Panc1 (cell line): ENCODE data around the gene UCP3.

ENCODE experiments used
- TCF7L2 ChIP-seq: IDR thresholded peaks from 2 replicates; pipeline ENCODE4 v1.6.1; 2011; ENCODE audit warnings: mild to moderate bottlenecking, low read depth, low read length, inconsistent platforms
- TF ChIP-seq, protein P1 (sequence below): fragments of 450-650 bp; IDR thresholded peaks from 2 replicates; pipeline ENCODE4 v1.5.1; 2017; ENCODE audit warnings: mild to moderate bottlenecking
- TF ChIP-seq, protein P2 (sequence below), 2 experiments: IDR thresholded peaks; 2 replicates each; pipeline ENCODE4 v1.6.1; 2011 to 2012; ENCODE audit warnings: low read depth in 2 of 2, control low read depth in 1 of 2, low read length in 1 of 2, mild to moderate bottlenecking in 1 of 2, moderate library complexity in 1 of 2; ENCODE audit not compliant: insufficient read depth in 1 of 2

DNA sequence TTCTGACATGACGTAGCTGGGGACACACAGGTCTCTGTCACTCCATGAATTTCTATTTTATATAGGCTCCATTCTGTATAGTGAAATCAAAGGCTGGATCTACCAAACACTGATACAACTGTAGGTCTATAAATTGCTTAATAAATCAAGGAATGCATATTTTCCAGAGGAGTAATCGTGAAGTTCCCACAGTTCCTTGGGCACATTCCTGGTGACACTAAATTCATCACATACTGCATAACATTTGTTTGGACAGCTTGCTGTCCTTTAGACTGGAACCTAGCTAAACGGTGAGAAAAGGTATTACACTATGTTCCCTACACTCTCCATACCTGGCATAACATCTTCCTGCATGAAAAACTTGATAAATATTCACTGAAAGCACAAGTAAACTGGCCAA lies 41.6 kb upstream of the UCP3 start:
- TF ChIP-seq, protein P1, sequence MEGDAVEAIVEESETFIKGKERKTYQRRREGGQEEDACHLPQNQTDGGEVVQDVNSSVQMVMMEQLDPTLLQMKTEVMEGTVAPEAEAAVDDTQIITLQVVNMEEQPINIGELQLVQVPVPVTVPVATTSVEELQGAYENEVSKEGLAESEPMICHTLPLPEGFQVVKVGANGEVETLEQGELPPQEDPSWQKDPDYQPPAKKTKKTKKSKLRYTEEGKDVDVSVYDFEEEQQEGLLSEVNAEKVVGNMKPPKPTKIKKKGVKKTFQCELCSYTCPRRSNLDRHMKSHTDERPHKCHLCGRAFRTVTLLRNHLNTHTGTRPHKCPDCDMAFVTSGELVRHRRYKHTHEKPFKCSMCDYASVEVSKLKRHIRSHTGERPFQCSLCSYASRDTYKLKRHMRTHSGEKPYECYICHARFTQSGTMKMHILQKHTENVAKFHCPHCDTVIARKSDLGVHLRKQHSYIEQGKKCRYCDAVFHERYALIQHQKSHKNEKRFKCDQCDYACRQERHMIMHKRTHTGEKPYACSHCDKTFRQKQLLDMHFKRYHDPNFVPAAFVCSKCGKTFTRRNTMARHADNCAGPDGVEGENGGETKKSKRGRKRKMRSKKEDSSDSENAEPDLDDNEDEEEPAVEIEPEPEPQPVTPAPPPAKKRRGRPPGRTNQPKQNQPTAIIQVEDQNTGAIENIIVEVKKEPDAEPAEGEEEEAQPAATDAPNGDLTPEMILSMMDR: no peak
- TF ChIP-seq, protein P2, sequence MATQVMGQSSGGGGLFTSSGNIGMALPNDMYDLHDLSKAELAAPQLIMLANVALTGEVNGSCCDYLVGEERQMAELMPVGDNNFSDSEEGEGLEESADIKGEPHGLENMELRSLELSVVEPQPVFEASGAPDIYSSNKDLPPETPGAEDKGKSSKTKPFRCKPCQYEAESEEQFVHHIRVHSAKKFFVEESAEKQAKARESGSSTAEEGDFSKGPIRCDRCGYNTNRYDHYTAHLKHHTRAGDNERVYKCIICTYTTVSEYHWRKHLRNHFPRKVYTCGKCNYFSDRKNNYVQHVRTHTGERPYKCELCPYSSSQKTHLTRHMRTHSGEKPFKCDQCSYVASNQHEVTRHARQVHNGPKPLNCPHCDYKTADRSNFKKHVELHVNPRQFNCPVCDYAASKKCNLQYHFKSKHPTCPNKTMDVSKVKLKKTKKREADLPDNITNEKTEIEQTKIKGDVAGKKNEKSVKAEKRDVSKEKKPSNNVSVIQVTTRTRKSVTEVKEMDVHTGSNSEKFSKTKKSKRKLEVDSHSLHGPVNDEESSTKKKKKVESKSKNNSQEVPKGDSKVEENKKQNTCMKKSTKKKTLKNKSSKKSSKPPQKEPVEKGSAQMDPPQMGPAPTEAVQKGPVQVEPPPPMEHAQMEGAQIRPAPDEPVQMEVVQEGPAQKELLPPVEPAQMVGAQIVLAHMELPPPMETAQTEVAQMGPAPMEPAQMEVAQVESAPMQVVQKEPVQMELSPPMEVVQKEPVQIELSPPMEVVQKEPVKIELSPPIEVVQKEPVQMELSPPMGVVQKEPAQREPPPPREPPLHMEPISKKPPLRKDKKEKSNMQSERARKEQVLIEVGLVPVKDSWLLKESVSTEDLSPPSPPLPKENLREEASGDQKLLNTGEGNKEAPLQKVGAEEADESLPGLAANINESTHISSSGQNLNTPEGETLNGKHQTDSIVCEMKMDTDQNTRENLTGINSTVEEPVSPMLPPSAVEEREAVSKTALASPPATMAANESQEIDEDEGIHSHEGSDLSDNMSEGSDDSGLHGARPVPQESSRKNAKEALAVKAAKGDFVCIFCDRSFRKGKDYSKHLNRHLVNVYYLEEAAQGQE (IDR thresholded peaks at IDR 0.05; ENCODE audit: insufficient read depth in 1 of 2, low read depth in 2 of 2, low read length in 1 of 2): no peak
- no peak for TF ChIP-seq TCF7L2
